ENCODE data around the gene CEP164. TPM values are rescaled to one million over a fixed set of nuclear protein-coding genes. Genes with fewer than 3 reads are reported as not detected.

The CEP164 gene
- total and polyA plus RNA-seq, 2 of the 8 experiments (the other 6 are each of a cell fraction or from before 2014, with no cell fraction given), result 8.4 to 20.8 TPM

DNA sequence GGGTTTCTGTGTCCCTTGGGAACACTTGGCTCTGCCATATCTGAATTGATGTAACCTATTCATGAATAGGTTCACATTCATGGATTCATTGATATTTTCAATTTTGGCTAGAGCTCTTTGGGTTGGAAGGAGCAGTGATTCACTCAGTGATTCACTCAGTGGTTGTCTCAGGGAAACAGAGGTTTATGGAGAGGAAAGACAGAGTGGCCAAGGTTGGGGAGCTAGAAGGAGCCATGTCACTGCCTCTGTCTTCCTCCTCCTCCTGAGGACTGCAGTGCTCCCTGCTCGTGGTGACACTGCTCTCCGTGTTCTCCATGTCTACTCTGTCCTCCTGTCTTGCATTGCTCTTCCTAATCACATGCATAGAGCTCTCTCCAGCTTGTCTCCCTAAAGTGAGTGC is 17.4 kb downstream of the CEP164 start:
- H4K20me1 ChIP-seq (replicated peaks in 1 of 2; ENCODE audit: control insufficient read depth in 1 of 2, insufficient read depth in 2 of 2, low read length in 2 of 2), result peaks cover 0 to 2% of the 10 kb centered on the region in 2 experiments
- no peak overlapping the region for H2BK20ac ChIP-seq (ENCODE audit: low read length)
- H3K23me2 ChIP-seq (ENCODE audit: low read depth, low read length), result no peaks in the 10 kb centered on the region
- no peak overlapping the region for H3K4ac ChIP-seq (replicated peaks; ENCODE audit: insufficient read length, low read depth, low read length)
- no peak overlapping the region for H3K4me2 ChIP-seq (ENCODE audit: insufficient read depth in 1 of 2, low read depth in 2 of 2, low read length in 2 of 2)
- FAIRE-seq (no peak), DNase-seq (ENCODE audit: low read depth in 1 of 2, low spot score in 2 of 2) (no peak)
- no peak overlapping the region for H2BK12ac ChIP-seq (ENCODE audit: low read depth, low read length)
- peaks cover 0 to 4% (median 3%) of the 10 kb centered on the region in 4 experiments; a peak in 6 of 8 replicates for H3K36me3 ChIP-seq (ENCODE audit: control insufficient read depth in 2 of 4, insufficient read depth in 4 of 4, low read length in 3 of 4)
- H4K91ac ChIP-seq (replicated peaks; ENCODE audit: insufficient read length, low read length), result no peak overlapping the region
- WGBS, 2 experiments (ENCODE audit: extremely low coverage in 1 of 2, insufficient coverage in 1 of 2, insufficient read length in 1 of 2, insufficient replicate concordance in 2 of 2, low coverage in 1 of 2, low lambda C conversion rate in 2 of 2, missing lambda C conversion rate in 1 of 2), result 86% methylated on average over 2 of the region's 2 CpGs; no CpG with 5 or more reads in 1 of the 2 experiments
- H2AK5ac ChIP-seq (ENCODE audit: low read depth, low read length), result no peak overlapping the region
- H2BK5ac ChIP-seq (ENCODE audit: low read depth, low read length), result no peak overlapping the region
- no peak overlapping the region for H3K14ac ChIP-seq (ENCODE audit: insufficient read length)
- no peak overlapping the region for H3K4me3 ChIP-seq (ENCODE audit: extremely low read depth in 1 of 4, insufficient read depth in 2 of 4, low read depth in 3 of 4, low read length in 4 of 4)
- TF ChIP-seq TAF7 (optimal IDR thresholded peaks at IDR 0.05; ENCODE audit: borderline replicate concordance, low read depth, low read length) (no peak), MAFK (IDR thresholded peaks at IDR 0.05; ENCODE audit: low read depth, low read length) (no peak), TBP (IDR thresholded peaks at IDR 0.05; ENCODE audit: low read depth, low read length) (no peak), BCL11A (IDR thresholded peaks at IDR 0.05; ENCODE audit: low read depth in 2 of 2, low read length in 2 of 2) (no peak), TCF12 (IDR thresholded peaks at IDR 0.05; ENCODE audit: low read depth, low read length) (no peak)
- no peaks in the 10 kb centered on the region for H3K4me1 ChIP-seq (replicated peaks in 1 of 4; ENCODE audit: control insufficient read depth in 3 of 4, insufficient read depth in 4 of 4, low read length in 3 of 4)
- no peaks in the 10 kb centered on the region for H3K79me2 ChIP-seq (ENCODE audit: control insufficient read depth in 1 of 2, insufficient read depth in 2 of 2, low read length in 2 of 2)
- CTCF ChIA-PET (ENCODE audit: partially characterized antibody), result interaction anchor here (1.3 kb wide), 1 partner anchor 13 kb away, joined by 4 read pairs; no protein-coding TSS in a partner anchor
- no peak overlapping the region for H3K18ac ChIP-seq (ENCODE audit: extremely low read depth, low read length)
- no peak overlapping the region for H3K56ac ChIP-seq (replicated peaks; ENCODE audit: insufficient read length, low read depth, low read length)
- no peak overlapping the region for H4K5ac ChIP-seq (ENCODE audit: insufficient read length, low read depth, low read length)
- H3K79me1 ChIP-seq (ENCODE audit: low read depth, low read length), result no peaks in the 10 kb centered on the region
- no peak overlapping the region for H3K23ac ChIP-seq (ENCODE audit: insufficient read length)
- no peak overlapping the region for H2AFZ ChIP-seq (ENCODE audit: low read length)
- H2BK120ac ChIP-seq (replicated peaks; ENCODE audit: low read depth, low read length), result no peak overlapping the region
- H2BK15ac ChIP-seq (ENCODE audit: low read length), result no peak overlapping the region
- POLR2A ChIA-PET (ENCODE audit: partially characterized antibody), result interaction anchor here (0.6 to 1.0 kb wide), 4 partner anchors 11 to 151 kb away, joined by 3 read pairs; no protein-coding TSS in a partner anchor
- no peak overlapping the region for H3K9ac ChIP-seq (replicated peaks in 1 of 4; ENCODE audit: extremely low read depth in 1 of 4, low read depth in 3 of 4, low read length in 3 of 4)
- no peak overlapping the region for H4K8ac ChIP-seq (ENCODE audit: extremely low read depth, insufficient read depth, low read length)
- H3K27me3 ChIP-seq (replicated peaks in 1 of 4; ENCODE audit: control insufficient read depth in 3 of 4, extremely low read depth in 1 of 4, insufficient read depth in 3 of 4, low read length in 3 of 4), result no peaks in the 10 kb centered on the region
- no peaks in the 10 kb centered on the region for H3K9me3 ChIP-seq (ENCODE audit: insufficient read depth in 2 of 2, low read depth in 1 of 2, low read length in 1 of 2)
- H3K27ac ChIP-seq (ENCODE audit: low read depth, low read length), result no peak overlapping the region
